NCI-H2171 treated with DMSO at 0.1 percent for 48 hours (cell line): ENCODE measurements around the gene GATA2.

Experiments used
- DNase-seq: peaks from one replicate; lab custom pipeline; 2025; lab: John Stamatoyannopoulos, UW

The GATA2 gene

DNA sequence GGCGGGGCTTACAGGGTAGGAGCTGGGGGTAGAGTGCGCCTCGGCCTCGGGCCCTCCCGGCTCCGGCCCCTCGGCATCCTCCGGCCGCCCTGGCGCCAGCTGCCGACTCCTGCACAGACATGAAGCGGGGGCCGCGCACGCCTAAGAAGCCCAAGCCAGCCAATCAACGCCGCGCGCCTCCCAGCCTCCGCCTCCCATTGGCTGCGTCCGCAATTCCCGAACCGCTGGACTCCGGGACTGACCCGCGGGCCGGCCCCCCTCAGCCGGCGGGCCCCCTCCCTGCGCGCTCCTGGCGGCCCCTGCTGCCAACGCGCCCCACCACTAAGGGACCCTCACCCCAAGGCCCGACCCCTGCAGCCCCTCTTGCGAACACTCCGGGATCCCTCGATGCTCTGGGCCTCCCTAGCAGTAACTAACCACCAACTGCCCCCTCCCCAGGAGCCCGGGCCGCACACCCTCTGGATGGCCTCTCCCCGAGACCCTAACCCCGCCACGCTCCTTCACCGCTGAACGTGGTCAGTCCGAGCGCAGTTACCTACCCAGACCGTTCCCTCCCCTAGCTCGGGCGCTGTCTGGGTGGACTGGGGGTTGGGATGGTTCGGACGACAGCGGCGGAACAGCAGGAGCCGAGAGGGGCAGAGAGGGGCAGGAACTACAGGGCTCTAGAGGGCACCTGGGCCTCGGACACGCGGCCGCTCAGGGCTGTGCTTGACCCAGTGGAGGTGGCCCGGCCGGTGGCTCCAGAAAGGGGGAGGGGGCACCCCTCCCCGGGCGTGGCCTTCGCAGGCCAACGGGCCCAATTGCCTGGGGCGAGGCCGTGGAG is 5.0 kb downstream of the GATA2 start:
- DNase-seq = peak; percentile 66

DNA sequence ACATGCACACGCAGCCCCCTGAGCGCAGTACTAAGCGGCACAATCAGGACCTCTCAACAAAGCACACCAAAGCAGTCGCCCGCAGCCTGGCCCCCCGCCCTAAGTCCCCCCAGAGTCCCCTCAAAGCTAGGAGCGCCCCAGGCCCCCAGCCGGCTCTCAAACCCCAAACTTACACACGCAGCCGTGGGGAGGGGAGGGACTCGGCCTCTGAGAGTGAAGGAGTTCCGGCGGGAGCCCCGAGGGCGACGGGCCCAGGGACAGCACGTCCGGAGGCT is 5.5 kb downstream of the GATA2 start:
- no peak for DNase-seq

DNA sequence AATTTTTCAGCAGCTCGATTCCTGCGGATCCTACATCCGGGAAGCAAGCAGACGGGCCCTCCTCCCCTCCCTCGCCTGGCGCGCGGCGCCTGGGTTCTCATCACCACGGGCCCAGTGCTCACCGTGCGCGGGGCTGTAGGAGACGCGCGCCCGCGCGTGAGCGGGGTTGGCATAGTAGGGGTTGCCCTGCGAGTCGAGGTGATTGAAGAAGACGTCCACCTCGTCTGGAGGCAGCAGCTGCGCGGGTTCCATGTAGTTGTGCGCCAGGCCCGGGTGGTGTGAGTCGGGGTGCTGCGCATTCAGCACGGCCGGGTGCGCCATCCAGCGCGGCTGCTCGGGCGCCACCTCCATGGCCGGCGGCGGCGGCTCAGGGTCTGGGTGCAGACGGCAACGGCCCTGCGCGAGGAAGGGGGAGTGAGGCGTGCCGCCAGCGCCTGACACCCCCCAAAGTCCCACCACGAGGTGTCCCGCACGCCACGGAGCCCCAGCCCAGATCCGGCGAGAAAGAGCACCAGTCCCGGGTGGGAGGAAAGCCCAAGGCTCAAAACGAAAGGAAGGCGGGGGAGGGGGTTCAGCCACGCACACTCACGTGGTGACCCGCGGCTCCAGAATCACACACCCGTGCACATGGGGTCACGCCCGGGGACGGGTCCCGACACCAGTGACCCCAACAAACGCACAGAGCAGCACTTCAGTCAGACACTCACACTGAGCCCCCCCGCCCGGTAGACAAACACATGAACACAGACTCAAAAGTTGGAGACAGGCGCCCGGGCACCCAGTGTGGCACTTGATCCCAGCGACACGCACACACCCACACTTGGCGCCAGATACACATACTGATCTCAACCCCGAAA is 6.1 kb downstream of the GATA2 start:
- peak; percentile 38 for DNase-seq

DNA sequence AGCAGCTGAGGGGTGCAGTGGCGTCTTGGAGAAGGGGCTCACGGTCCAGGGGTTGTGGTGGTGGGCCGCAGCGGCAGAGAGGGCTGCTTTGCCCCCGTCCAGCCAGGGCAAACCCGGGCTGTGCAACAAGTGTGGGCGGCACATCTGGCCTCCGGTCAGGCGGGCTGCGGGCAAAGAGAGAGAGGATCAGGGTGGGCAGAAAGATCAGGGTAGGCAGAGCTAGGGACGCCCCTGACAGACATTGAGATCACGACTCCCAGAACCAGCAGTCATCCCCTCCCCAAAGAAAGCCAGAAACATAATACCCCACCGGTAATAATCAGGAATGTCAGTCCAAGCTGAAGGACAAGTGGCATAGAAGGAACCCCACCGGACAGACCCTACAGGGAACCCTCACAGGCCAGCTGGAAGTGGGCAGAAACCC is 6.8 kb downstream of the GATA2 start:
- DNase-seq = no peak

DNA sequence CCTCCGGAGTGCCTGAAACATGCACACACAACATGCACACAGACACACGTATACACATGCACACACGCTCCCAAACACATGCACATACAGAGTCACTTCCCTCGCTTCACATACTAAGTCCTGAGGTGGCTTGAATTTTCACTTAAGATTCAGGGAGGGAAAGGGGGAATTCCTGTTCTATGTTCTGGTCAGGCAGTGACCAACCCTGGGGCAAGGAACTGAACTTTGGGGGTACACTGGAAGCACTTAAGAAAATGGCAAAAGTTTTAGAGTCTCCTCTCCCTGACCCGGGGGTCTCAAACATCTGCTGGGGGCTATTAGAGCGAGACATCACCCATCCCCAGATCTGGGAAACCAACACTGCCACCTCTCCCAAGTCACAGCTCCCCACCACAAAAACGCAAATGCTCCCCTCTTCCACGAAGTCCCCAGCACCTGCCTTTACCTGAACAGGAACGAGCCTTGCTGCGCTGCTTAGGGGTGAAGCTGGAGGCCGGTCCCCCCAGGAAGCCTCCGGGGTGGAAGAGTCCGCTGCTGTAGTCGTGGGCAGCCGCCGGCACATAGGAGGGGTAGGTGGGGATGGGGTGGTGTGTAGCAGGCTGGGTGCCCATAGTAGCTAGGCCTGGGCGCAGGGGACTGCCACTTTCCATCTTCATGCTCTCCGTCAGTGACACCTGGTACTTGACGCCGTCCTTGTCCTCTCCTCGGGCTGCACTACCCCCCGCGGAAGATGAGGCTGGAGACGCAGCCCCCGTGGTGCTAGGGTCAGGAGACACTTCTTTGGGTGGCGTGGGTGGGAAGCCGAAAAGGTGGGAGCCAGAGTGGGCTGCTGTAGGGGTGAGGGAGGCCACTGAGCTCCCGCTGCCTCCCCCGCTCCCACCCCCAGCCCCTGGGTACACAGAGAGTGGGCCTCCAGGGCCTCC is 7.5 kb downstream of the GATA2 start:
- no peak for DNase-seq

DNA sequence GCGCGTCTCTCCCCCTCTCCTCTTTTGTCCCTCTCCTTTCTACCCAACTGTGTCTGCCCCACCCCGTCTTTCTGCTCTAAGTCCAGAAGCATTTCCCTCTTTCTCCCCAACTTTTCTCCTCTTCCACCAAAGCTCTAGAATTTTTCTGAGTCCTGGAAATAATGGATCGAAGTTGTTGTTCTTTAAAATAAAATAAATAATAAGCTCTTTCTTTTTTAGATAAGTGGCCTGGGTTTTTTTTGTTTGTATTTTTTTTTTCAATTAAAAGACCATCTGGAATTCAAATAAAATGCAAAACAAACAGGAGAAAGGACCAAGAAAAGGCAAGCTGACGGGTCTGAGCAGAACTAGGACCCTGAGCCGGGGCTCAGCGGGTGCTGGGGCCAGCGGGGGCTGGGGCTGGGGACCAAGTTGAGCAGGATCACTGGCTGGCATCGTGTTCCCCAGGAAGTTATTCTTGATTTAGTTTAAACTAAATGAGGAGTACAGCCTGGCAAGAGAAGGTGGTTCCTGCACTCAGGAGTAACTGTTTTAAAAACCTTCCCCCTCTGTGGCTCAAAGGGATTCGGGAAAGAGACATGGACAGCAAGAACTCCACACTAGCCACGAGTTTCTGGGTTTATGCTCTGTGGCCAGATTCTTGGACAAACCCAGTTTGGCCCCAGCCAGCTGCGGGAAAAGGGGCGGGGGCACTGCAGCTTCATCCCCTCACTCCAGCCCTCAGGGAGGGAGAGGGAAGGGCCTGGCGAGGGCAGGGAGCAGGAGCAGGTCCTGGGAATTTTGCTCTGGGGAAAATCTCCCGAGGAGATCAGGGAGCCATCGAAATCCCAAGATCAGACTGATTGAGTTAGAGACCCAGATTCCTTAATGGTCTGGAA is 8.4 kb downstream of the GATA2 start:
- no peak for DNase-seq

DNA sequence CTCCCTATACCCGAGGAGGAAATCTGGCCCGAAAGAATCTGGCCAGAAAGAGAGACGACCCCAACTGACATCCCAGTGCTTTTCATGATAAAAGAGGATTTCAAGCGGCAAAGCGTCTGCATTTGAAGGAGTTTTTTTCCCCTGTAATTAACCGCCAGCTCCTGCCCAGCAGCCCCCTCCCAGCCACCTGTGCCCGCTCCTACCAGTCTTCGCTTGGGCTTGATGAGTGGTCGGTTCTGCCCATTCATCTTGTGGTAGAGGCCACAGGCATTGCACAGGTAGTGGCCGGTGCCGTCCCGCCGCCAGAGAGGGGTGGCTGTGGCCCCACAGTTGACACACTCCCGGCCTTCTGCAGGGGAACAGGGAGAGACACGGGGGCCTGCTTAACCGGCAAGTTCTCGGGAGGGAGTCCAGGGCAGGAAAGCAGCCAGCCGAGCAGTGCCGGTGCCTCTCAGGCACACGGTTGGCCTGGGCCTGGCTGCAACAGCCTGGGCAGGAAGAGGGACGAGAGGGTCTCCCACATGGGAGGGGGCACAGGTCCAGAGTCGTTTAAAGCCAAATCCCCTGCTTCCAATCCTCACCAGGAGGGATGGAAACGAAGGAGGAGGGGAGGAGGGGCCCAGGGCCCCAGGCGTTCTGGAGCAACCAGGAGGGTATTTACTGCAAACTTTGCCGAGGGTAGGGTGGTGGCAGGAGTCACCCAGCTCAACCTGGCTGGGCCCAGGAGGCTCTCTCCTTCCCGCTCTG is 9.2 kb downstream of the GATA2 start:
- no peak for DNase-seq

DNA sequence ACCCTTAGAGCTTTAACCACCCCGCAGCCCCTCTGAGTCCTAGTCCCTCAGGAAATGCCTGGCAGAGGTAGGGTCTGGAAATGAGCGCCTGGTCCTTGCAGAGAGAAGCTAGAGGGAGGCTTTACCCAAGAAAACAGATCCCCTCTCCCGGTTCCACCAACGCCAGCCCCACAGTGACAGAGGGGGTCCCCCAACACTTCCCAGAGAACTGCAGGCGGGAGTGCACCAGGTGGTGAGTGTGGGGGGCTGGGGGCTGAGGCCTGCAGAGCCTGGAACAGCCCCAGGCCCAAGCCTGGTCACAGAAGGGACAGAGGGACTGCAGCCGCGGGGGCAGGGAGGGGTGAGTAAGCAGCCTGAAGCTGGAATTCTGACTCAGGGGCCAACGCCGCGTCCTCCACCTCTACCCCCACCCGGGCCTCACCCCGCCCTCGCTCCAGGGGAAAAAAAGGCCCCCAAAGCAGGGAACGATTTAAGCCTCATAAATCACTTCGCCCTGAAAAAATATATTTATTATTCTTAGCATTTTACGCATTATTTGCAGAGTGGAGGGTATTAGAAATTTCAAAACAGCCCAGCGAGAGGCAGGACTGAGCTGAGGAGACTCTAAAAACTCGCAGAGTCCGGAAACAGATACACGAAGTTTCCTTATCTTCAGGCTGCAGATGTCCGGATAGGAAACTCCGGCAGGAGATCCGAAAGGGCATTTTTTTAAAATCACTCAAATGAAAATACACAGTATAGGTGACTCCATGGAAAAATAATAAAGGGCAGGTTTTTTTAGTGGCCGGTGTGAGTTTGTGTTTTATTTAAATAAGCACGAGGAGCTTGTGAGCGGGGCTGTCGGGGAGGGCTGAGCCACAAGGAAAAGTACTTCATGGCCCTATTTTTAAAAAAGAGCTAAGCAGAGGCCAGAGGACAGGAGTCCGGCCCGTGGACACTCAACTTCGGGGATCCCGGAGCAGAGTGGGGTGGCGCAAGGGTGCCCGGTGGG is 10.0 kb downstream of the GATA2 start:
- DNase-seq = no peak

DNA sequence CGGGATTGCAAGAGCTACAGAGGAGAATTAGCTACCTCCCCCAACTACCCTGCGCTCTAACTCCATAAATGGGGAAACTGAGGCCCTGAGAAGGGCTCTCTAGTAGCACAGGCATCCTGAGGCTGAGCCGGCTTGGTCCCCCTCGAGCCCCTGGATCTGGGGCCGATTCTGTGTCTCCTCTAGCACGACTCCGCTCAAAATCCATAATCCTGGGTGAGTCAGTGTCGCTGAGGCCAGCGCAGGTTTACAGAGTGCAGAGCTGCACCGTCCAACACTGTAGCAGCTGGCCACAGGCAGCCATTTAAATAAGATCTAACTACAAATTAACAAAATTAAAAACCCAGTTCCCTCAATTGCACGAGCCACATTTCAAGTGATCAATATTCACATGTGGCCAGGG is 10.8 kb downstream of the GATA2 start:
- DNase-seq = no peak

DNA sequence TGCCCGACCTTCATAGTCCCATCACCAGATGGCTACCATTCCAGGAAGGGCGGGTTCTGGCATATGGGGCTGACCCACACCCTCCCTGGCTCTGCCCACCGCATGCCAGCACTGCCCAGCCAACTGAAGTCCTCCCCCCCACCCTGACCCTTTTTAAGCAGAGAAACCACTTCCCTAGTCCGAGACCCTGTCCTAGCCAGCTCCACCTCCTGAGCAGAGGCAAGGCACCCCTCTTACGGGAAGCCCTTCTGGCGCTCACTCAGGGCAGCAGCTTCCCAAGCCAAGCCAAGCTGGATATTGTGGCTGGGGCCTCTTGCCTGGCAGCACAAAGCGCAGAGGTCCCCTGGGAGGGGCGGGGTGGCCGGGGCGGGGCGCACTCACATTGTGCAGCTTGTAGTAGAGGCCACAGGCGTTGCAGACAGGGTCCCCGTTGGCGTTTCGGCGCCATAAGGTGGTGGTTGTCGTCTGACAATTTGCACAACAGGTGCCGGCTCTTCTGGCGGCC is 11.5 kb downstream of the GATA2 start:
- peak; percentile 91 for DNase-seq

DNA sequence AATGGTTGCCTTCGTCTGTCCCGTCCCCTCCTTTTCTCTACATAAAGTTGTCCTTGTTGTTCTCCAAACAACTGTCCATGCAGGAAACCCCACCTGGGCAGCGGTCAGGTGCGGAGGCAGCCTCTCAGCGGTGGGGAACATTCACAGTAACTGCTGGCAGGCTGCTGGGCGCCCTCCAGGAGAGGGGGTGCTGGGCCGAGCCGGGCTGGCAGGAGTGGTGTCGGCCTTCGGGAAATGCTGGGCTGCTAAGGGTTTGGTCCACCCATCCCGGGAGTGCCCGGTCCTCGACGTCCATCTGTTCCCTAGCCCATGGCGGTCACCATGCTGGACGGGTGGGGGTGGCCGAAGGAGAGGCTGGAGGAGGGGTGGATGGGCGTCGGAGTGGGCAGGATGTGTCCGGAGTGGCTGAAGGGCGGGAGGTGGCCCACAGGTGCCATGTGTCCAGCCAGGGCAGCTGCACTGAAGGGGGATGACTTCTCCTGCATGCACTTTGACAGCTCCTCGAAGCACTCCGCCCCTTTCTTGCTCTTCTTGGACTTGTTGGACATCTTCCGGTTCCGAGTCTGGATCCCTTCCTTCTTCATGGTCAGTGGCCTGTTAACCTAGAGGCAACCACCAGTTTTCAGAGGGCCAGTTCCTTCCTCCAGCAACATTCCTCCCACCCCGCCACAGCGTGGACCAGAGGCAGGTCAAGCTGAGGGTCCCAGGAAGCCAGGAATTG is 12.1 kb downstream of the GATA2 start:
- no peak for DNase-seq

DNA sequence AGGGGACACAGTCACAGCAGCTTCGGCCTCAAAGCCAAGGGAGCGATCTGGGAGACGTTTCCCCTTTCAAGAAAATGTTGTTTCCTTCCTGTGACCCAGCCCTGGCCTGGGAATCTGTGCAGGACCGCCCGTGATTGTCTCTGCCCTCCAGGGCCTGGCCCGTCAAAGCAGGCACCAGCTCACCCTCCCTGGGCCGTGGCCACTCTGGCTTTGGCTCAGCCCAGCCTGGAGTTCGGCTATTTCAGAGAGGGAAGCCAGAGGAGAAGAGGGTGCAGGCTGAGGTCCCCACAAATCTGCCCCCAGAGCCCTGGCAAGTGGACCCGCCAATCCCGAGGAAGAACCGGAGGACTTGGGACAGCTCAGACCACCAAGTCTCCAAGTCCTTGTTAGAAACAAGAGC is 12.7 kb downstream of the GATA2 start:
- DNase-seq = no peak

DNA sequence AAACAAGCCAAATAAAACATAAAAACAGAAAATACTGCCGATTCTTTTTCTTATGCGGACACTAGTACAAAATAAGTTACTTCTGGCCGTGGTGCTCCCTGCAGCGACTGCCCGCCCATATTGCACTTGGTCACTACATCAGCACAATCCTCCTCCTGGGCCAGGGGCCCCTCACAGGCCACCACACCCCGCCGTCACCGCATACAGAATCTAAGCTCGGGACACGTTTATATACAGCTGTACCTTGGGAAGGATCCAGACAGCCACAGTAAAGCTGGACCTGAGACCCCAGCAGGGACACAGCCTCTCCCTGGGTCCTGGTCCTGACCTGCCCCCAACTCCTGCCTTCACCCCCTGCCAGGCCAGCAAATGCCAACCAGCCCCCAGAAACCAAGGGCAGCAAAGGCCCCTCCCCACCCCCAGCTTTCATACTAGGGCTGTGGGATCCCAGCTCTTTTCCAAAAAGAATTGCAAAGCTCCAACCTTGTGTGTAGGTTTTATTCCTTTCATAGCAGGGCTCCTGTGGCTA is 13.4 kb downstream of the GATA2 start:
- DNase-seq = no peak

DNA sequence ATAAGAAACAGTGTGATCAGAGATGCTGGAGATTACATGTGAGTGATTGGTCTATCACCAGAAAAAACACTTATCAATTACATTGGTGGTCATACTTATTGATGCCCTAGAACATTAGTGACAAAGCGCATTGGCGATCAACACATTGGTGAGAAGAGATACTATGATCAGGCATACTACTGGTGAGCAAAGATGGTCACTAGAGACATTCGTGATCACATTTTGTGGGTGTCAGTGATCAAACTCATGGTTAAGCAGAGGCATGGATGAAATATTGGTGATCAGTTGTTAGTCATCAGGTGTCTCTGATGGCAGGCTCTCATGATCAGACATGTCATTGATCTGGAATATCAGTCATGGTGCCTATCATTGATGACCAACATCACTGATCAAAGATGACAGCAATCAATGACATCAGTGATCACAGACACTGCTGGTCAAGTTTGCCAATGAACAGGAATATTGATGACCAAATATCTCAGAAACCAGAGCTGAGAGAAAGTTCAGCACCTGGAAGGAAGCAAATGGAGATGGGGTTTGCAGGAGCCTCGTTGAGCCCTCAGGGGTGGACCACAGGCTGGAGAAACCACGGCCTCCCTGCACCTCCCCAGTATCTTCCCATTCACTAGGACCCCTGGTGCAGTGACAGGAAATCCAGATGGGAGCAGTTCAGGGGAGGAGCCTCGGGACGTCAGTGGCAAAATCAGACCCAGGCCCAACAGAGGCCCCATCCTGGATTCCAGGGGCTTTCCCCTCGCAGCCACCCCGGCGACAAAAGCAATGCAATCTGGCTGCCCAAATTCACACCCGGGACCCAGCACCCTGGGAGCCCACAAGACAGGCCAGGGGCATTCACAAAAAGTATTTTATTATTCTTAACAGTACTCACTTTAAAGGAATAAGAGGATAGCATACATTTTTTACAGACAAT is 14.2 kb downstream of the GATA2 start:
- no peak for DNase-seq

DNA sequence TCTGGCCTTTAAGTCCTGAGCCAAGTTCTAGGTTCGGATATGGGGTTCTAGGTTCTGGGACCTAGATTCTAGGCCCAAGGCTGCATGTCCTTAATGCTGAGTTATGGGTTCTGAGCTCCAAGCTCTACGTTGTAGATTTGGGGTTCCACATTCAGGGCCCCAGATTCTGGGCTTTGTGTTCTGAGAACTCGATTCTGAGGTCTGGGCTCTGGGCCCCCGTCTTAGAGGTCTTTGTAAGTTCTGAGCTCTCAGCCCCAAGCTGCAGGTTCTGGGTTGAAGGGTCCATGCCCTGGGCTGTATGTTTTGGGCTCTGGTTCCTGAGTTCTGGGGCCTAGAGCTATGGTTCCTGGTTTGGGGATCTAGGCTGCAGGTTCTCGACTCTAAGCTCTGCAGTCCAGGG is 16.3 kb downstream of the GATA2 start:
- no peak for DNase-seq

DNA sequence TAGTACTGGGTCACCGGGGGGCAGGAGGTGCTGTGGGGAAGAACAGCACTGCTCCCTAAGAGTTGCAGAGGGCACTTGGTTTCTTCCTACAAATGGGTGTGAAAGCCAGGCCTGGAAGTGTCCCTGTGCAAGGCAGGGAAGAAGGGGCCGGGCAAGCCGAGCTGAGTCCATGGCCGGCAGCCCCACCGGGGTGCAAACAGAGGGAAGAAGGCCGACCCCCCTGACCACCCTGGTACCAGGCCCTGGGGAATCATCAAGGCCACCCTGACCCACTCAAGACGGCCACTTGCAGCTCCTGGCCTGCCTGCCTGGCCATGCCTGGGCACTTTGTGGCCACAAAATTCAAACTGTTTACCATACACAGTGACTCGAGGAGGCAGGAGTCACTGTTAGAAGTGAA is 17.6 kb downstream of the GATA2 start:
- no peak for DNase-seq

DNA sequence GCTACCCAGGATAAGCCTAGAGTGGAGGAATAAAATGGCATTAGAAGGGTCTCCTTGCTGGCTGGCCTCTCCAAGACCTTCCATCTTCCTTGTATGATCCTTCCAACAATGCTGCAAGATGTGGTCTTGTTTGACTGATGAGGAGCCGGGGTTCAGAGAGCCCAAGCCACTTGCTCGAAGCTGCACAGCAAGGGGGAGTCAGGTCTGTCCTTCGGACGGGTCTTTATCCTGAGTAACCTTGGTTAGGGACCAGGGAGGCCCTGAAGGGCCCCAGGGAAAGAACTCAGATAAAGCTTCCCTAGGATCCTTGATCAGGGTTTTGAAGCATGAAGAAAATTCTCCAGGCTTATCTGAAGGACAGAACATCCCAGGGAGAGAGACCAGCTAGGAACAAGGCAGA is 19.3 kb downstream of the GATA2 start:
- DNase-seq = no peak
